WERI-Rb-1 (cell line): ENCODE data around the gene TUBA1C.
A peak's percentile ranks its signal among the peaks of the same experiment; 100 is the strongest.

Source experiments
- DNase-seq: peaks from one replicate; pipeline ENCODE4 v3.0.0-alpha.2; 2020
- H3K27ac ChIP-seq: fragments of 250-450 bp; sonication (Bioruptor Pico); 2 replicates; pipeline ENCODE4 v1.5.1; 2020; ENCODE audit warnings: mild to moderate bottlenecking, moderate library complexity
- H3K27me3 ChIP-seq: fragments of 250-450 bp; sonication (Bioruptor Pico); 2 replicates; pipeline ENCODE4 v1.5.1; 2021; ENCODE audit warnings: mild to moderate bottlenecking, low read depth, moderate library complexity; ENCODE audit not compliant: insufficient read depth, severe bottlenecking
- H3K36me3 ChIP-seq: fragments of 250-450 bp; sonication (Bioruptor Pico); 2 replicates; pipeline ENCODE4 v1.5.1; 2020; ENCODE audit warnings: mild to moderate bottlenecking, moderate library complexity
- H3K4me3 ChIP-seq: 2 replicates; pipeline ENCODE4 v1.5.1; 2011; ENCODE audit warnings: low read depth, mild to moderate bottlenecking, control low read depth, low read length
- H3K9me3 ChIP-seq: fragments of 250-450 bp; sonication (Bioruptor Pico); 2 replicates; pipeline ENCODE4 v1.5.1; 2021; ENCODE audit warnings: mild to moderate bottlenecking, moderate library complexity; ENCODE audit not compliant: severe bottlenecking
- CTCF ChIP-seq: IDR thresholded peaks from 2 replicates; pipeline ENCODE4 v1.5.1; 2011; ENCODE audit warnings: low read depth, mild to moderate bottlenecking, control low read depth, inconsistent platforms, low read length

TUBA1C gene

DNA sequence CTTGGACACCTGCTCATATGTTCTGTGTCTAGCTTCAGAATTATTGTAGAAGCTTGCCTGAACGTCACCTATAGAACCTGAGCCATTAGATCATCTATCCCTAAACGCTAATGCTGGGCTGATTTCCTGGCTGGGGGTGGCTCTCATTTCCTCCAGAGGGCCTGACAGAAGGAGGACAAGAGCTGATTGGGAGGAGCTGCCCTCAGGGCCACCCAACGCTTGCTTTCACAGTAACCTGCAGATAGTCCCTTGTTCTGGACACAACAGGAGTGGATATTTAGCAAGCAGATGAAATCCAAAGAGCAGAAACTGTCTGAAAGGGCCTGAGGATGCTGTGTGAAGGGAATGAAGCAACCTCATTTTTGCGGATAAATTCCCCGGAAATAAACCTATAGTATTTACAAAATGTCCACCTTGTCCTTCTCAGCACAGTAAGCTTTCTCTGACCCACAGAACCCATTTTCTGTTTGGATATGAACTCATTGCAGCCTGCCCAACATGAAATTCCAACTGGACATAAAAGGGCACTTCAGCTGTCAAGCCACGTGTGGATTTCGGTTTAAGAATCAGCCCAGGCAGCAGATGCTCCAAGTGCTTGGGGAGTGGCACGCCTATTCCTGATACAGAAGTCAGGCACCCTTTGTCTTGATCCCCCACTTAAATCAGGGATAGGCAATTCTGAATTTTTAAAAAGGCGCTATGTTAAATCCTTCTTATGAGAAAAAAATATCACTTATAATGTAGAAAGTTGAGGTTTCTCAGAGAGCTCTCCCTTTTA is 32.8 kb upstream of the TUBA1C start:
- peak; percentile 64 for DNase-seq
- Histone ChIP-seq H3K4me3 (peak overlapping the region; percentile 34), H3K27ac (peak overlapping the region; percentile 50), H3K36me3 (no peaks in the 10 kb centered on the region), H3K9me3 (no peaks in the 10 kb centered on the region), H3K27me3 (no peaks in the 10 kb centered on the region)
- TF ChIP-seq CTCF, result no peak

- peak; percentile 80 for DNase-seq
- Histone ChIP-seq H3K27ac (peak overlapping the region; percentile 50), H3K27me3 (no peaks in the 10 kb centered on the region), H3K9me3 (no peaks in the 10 kb centered on the region), H3K4me3 (peak overlapping the region; percentile 34), H3K36me3 (no peaks in the 10 kb centered on the region)
- peak; percentile 21; the same call in 1 of the 2 replicates for TF ChIP-seq CTCF
Observed at GRCh38 chr12:49232940-49233841, 31.7 kb upstream of the TUBA1C start.

- Histone ChIP-seq H3K27ac (no peak overlapping the region; the same call in 1 of the 2 replicates), H3K36me3 (no peaks in the 10 kb centered on the region), H3K4me3 (no peak overlapping the region), H3K27me3 (no peaks in the 10 kb centered on the region), H3K9me3 (no peaks in the 10 kb centered on the region)
- TF ChIP-seq CTCF, result no peak
- DNase-seq, result no peak
Observed at GRCh38 chr12:49233842-49234526, 30.9 kb upstream of the TUBA1C start.

- Histone ChIP-seq H3K36me3 (no peaks in the 10 kb centered on the region), H3K4me3 (no peak overlapping the region), H3K9me3 (no peaks in the 10 kb centered on the region), H3K27ac (no peak overlapping the region), H3K27me3 (no peaks in the 10 kb centered on the region)
- TF ChIP-seq CTCF, result no peak
- DNase-seq, result no peak
Observed at GRCh38 chr12:49236423-49236822, 28.5 kb upstream of the TUBA1C start.

DNA sequence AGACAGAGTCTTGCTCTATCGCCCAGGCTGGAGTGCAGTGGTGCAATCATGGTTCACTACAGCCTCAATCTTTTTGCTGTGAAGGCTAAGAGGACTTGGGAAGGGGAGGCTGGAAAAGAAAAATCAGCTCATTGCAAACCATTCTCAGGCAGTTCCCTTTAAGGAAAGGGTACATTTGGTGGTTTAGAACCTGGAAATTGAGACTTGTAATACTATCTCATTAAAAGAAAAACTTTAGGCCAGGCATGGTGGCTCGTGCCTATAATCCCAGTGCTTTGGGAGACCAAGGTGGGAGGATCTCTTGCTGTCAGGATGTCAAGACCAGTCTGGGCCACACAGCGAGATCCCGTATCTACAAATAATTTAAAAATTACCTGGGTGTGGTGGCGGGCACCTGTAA is 21.3 kb upstream of the TUBA1C start:
- Histone ChIP-seq H3K9me3 (no peaks in the 10 kb centered on the region), H3K36me3 (no peaks in the 10 kb centered on the region), H3K27me3 (no peaks in the 10 kb centered on the region), H3K4me3 (no peak overlapping the region), H3K27ac (no peak overlapping the region)
- DNase-seq, result no peak
- no peak for TF ChIP-seq CTCF
